Stomach (tissue), 9 donors: ENCODE data around the gene MLEC. TPM values are rescaled to one million over a fixed set of nuclear protein-coding genes. Genes with fewer than 3 reads are reported as not detected.
A peak's percentile ranks its signal among the peaks of the same experiment; 100 is the strongest.

Source experiments
- DNase-seq, 2 donors: peaks; one replicate each; pipeline versions ENCODE4 v3.0.0 to v3.0.0-alpha.2; 2013 to 2019
- H3K27ac ChIP-seq, 5 donors: fragments of 200-600 bp in 4 of 5; sonication (generic) in 4 of 5; one replicate each; pipeline ENCODE4 v1.5.1; 2013 to 2019; ENCODE audit warnings: mild to moderate bottlenecking in 1 of 5, moderate library complexity in 1 of 5
- H3K27me3 ChIP-seq, 3 donors: fragments of 200-600 bp; sonication (generic); one replicate each; pipeline ENCODE4 v1.5.1; 2017 to 2019; ENCODE audit warnings: mixed run types in 1 of 3
- H3K36me3 ChIP-seq, 4 donors: fragments of 200-600 bp; sonication (generic); 1 replicate in 3 of 4; 2 replicates in 1 of 4; pipeline ENCODE4 v1.5.1; 2016 to 2019
- H3K4me1 ChIP-seq, 4 donors: fragments of 200-600 bp; sonication (generic); one replicate each; pipeline ENCODE4 v1.5.1; 2016 to 2019
- H3K4me3 ChIP-seq, 4 donors: fragments of 200-600 bp; sonication (generic) in 3 of 4; one replicate each; pipeline ENCODE4 v1.5.1; 2016 to 2019; ENCODE audit warnings: mild to moderate bottlenecking in 1 of 4
- H3K9me3 ChIP-seq, 4 donors: fragments of 200-600 bp; sonication (generic); one replicate each; pipeline ENCODE4 v1.5.1; 2016 to 2019
- EP300 ChIP-seq: sonication (generic); formaldehyde crosslinking; IDR thresholded peaks from one replicate; pipeline ENCODE4 v1.6.1; 2017; ENCODE audit warnings: antibody characterized with exemption
- POLR2A ChIP-seq, 4 donors: fragments of 450-650 bp; IDR thresholded peaks; one replicate each; pipeline ENCODE4 v1.6.1; 2016; ENCODE audit warnings: antibody characterized with exemption in 4 of 4, control low read depth in 2 of 4, mild to moderate bottlenecking in 1 of 4, moderate library complexity in 1 of 4
- POLR2AphosphoS5 ChIP-seq, 3 donors: sonication (generic); formaldehyde crosslinking; IDR thresholded peaks; one replicate each; pipeline ENCODE4 v1.6.1; 2016; ENCODE audit warnings: antibody characterized with exemption in 3 of 3
- WGBS, 5 donors: extraction: QIAGEN DNeasy Blood & Tissue Kit in 3 of 5; methylation state at CpG; one replicate each; pipeline versions ENCODE4 v1.1.5 to v1.1.7; 2013 to 2018; 5-methylcytosine and 5-hydroxymethylcytosine counted together
- intact Hi-C: fragments of 100-400 bp; cut with DNase I; formaldehyde crosslinking; loops from one replicate; pipeline ENCODE4 v1.15.1; 2023; ENCODE audit warnings: low total_unique reads
- polyA plus RNA-seq, 3 donors: library from polyadenylated mRNA; stranded (reverse); fragments of 200-250 nt; gene quantifications; one replicate each; pipeline ENCODE4 v1.2.3, GENCODE V29; 2013
- total RNA-seq, 5 donors: library from RNA; depleted of rRNA; stranded (reverse); fragments of >200 nt; gene quantifications; one replicate each; pipeline versions ENCODE4 v1.1.0 to v1.2.3, GENCODE V29; 2014 to 2016
- TF ChIP-seq, protein P1 (sequence below), 7 experiments: fragments of 450-650 bp in 4 of 7; fragments of 200-600 bp in 3 of 7; sonication (generic) in 3 of 7; IDR thresholded peaks; one replicate each; pipeline ENCODE4 v1.5.1; 2016 to 2019; ENCODE audit warnings: antibody characterized with exemption in 7 of 7, control low read depth in 2 of 7, mild to moderate bottlenecking in 1 of 7
- donor health status: healthy with polysubstance abuse.
- donor health status: Bipolar disorder and iron deficiency.
- donor health status: healthy.

Gene MLEC
- total and polyA plus RNA-seq, 8 donors: 15.1 to 1,695 (median 45.0) TPM

DNA sequence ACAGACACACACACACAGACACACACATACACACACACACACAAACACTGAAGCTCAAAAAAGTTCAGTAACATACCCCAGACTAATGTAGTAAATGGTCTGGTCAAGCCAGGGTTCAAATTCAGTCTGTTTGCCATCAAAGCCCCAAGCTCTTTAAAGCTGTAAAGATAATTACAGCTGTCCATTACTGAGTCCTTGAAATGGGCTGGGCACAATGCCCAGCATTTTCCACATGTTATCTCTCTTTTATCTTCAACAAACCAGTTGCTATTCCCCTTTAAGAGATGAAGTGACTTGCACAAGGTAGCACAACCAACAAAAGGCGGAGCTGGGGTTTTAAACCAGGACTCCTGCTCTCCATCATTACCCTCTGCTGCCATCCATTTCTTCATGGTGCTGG, 15.7 kb downstream of the MLEC start:
- Histone ChIP-seq H3K27ac (peak overlapping the region; percentile 14 to 68 (median 38)), H3K4me3 (no peak overlapping the region), H3K9me3 (no peaks in the 10 kb centered on the region), H3K36me3 (peaks cover 5 to 64% (median 57%) of the 10 kb centered on the region in 4 donors), H3K4me1 (peaks cover 18 to 54% (median 44%) of the 10 kb centered on the region in 4 donors), H3K27me3 (no peaks in the 10 kb centered on the region)
- peak in 1 of 2 donors; percentile 70 for DNase-seq
- WGBS, 5 donors: 36 to 94% (median 48%) methylated on average over 1 of the region's 1 CpG
- intact Hi-C loops: no loop called here
- TF ChIP-seq, protein P1, sequence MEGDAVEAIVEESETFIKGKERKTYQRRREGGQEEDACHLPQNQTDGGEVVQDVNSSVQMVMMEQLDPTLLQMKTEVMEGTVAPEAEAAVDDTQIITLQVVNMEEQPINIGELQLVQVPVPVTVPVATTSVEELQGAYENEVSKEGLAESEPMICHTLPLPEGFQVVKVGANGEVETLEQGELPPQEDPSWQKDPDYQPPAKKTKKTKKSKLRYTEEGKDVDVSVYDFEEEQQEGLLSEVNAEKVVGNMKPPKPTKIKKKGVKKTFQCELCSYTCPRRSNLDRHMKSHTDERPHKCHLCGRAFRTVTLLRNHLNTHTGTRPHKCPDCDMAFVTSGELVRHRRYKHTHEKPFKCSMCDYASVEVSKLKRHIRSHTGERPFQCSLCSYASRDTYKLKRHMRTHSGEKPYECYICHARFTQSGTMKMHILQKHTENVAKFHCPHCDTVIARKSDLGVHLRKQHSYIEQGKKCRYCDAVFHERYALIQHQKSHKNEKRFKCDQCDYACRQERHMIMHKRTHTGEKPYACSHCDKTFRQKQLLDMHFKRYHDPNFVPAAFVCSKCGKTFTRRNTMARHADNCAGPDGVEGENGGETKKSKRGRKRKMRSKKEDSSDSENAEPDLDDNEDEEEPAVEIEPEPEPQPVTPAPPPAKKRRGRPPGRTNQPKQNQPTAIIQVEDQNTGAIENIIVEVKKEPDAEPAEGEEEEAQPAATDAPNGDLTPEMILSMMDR (IDR thresholded peaks at IDR 0.05): no peak
- no peak for TF ChIP-seq POLR2A (IDR thresholded peaks at IDR 0.05)
- TF ChIP-seq EP300: no peak
- no peak for TF ChIP-seq POLR2AphosphoS5 (IDR thresholded peaks at IDR 0.05)

DNA sequence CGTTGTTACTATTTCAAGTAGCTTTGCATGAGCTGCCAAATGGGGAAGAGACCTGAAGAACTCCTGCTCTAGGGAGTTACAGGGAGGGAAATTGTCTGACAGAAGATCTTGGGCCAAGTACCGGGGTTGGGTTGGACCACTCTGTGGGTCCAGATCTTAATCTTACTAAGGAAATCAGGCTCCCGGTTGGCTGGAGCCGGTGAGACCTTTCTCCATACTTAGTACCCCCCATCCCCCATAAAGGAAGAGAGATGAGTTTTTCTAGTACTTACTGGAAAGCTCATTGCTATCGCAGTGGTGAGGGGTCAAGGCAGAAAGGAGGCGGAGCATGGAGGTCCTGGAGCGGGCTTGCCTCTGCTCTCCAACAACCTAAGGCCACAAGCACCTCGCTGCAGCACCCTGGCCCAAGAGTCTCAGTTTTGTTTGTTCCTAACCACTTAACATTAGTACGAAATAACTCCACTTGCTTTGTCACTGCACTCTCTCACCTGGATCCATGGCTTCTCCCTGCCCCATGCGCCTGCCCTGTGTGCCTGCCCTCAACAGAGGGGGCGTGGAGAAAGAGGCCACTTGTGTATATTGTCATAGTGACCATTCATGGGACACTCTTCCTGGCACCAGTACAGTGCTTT, 16.5 kb downstream of the MLEC start:
- H3K4me1 ChIP-seq: peaks cover 18 to 53% (median 44%) of the 10 kb centered on the region in 4 donors
- no peak for DNase-seq
- no peaks in the 10 kb centered on the region for H3K27me3 ChIP-seq
- intact Hi-C loops: no loop called here
- H3K9me3 ChIP-seq: no peaks in the 10 kb centered on the region
- TF ChIP-seq EP300: no peak
- no peak for TF ChIP-seq POLR2A (IDR thresholded peaks at IDR 0.05)
- TF ChIP-seq POLR2AphosphoS5 (IDR thresholded peaks at IDR 0.05): no peak
- TF ChIP-seq, protein P1 (IDR thresholded peaks at IDR 0.05): no peak
- peaks cover 5 to 56% (median 49%) of the 10 kb centered on the region in 4 donors for H3K36me3 ChIP-seq
- 77 to 86% (median 85%) methylated on average over 11 of the region's 11 CpGs for WGBS, 5 donors
- H3K27ac ChIP-seq: peak overlapping the region; percentile 14 to 68 (median 38)
- no peak overlapping the region for H3K4me3 ChIP-seq

DNA sequence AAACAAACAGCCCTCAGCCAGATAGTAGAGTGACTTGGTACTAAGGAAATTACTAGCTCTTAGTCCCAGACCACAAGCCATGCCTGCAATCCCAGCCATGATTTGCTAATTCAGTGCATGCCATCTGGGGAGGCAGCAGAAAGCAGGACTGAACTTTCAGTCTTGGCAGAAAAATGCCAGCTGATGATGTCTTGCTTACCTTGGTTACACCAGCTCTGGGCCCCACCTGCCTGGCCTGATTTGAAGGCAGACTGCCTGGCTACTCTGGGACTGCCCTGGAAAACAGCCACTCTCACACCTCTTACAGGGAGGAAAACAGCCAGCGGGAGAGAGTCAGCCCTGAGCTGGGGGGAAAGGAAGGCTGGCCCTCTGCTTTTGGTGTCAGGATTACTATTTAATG, 18.7 kb downstream of the MLEC start:
- H3K36me3 ChIP-seq: peaks cover 0 to 34% (median 27%) of the 10 kb centered on the region in 4 donors
- WGBS, 5 donors: 37 to 67% (median 50%) methylated on average over 1 of the region's 1 CpG
- intact Hi-C loops: no loop called here

DNA sequence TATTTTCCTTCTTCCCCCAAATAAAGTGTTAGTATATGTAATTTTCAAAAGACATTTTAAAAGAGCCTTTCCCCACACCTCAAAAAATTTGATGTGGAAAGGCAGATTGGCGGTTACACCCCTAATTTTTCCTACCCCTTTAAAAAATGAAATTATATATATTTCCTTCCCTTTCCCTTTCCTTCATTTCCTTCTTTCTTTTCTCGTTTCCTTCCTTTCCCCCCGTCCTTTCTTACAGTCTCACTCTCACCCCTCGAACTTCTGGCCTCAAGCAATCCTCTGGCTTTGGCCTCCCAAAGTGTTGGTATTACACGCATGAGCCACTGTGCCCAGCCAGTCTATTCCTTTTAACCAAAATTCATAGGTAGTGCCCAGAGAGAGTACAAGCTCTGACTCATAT, 19.1 kb downstream of the MLEC start:
- DNase-seq: no peak
- 70 to 85% (median 79%) methylated on average over 5 of the region's 5 CpGs for WGBS, 5 donors
- H3K9me3 ChIP-seq: no peaks in the 10 kb centered on the region
- intact Hi-C loops: no loop called here
- H3K27me3 ChIP-seq: no peaks in the 10 kb centered on the region
- H3K27ac ChIP-seq: peak overlapping the region in 1 of 5 donors; percentile 34
- H3K36me3 ChIP-seq: peaks cover 0 to 30% (median 23%) of the 10 kb centered on the region in 4 donors
- peaks cover 16 to 46% (median 40%) of the 10 kb centered on the region in 4 donors for H3K4me1 ChIP-seq
- TF ChIP-seq POLR2A (IDR thresholded peaks at IDR 0.05): no peak
- no peak for TF ChIP-seq POLR2AphosphoS5 (IDR thresholded peaks at IDR 0.05)
- TF ChIP-seq EP300: no peak
- TF ChIP-seq, protein P1 (IDR thresholded peaks at IDR 0.05): no peak
- no peak overlapping the region for H3K4me3 ChIP-seq

More for the DNA sequence above, 18.7 kb downstream of the MLEC start:
- peak in 1 of 3 donors; percentile 8 for TF ChIP-seq POLR2AphosphoS5 (IDR thresholded peaks at IDR 0.05)
- TF ChIP-seq POLR2A (IDR thresholded peaks at IDR 0.05): no peak
- no peak overlapping the region for H3K4me3 ChIP-seq
- no peaks in the 10 kb centered on the region for H3K27me3 ChIP-seq
- H3K9me3 ChIP-seq: no peaks in the 10 kb centered on the region
- H3K27ac ChIP-seq: peak overlapping the region in 3 of 5 donors; percentile 18 to 34 (median 23)
- peaks cover 15 to 45% (median 38%) of the 10 kb centered on the region in 4 donors for H3K4me1 ChIP-seq
- DNase-seq: peak in 1 of 2 donors; percentile 83

DNA sequence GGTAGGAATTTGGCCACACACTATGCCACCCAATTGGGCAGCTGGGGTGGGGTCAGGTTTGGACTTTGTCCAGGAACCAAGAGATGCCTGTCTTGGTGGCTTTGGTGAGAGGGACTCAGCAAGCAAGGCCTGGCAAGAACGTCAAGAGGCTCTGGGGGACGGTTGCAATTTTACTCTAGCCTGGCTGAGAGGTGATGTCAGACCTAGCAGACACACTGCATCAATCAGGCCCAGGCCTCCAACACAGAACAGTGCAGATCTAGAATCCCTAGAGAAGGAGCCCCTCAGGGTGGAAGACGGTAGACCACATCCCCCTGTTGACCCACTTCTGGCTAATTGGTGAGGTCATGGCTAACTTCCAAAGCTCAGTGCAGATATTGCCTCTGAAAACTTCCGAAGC, 21.7 kb downstream of the MLEC start:
- DNase-seq: no peak
- Histone ChIP-seq H3K27me3 (no peaks in the 10 kb centered on the region), H3K9me3 (no peaks in the 10 kb centered on the region), H3K27ac (no peak overlapping the region), H3K4me3 (no peak overlapping the region), H3K36me3 (peaks cover 0 to 13% (median 5%) of the 10 kb centered on the region in 4 donors), H3K4me1 (peaks cover 26 to 52% (median 33%) of the 10 kb centered on the region in 4 donors)
- intact Hi-C loops: no loop called here
- TF ChIP-seq POLR2A (IDR thresholded peaks at IDR 0.05) (no peak), POLR2AphosphoS5 (IDR thresholded peaks at IDR 0.05) (no peak), EP300 (no peak)
- TF ChIP-seq, protein P1 (IDR thresholded peaks at IDR 0.05): no peak
- 63 to 85% (median 75%) methylated on average over 4 of the region's 4 CpGs for WGBS, 5 donors
